HepG2 (cell line): ENCODE results near the gene ZNF586. TPM values are rescaled to one million over a fixed set of nuclear protein-coding genes. Genes with fewer than 3 reads are reported as not detected.

Source experiments
- ATAC-seq: fragments of 200-7000 bp; cut with Tn5 transposase; 3 replicates; pipeline ENCODE4 v1.9.1; 2020; ENCODE audit warnings: mild to moderate bottlenecking, moderate library complexity
- BruUV-seq: library from RNA; stranded (reverse); fragments of 400-500 nt; replicated peaks from 2 replicates; lab custom pipeline; 2021; lab: Mats Ljungman, UMichigan
- CTCF ChIA-PET: fragments of 300-600 bp; formaldehyde crosslinking; extraction: SDS; loops from one replicate; lab custom pipeline; 2021; ENCODE audit warnings: low total read pairs, inconsistent platforms, low intra/inter-chr PET ratio; lab: Yijun Ruan, JAX
- POLR2A ChIA-PET: fragments of 350-600 bp; sonication (Branson Sonifier 250); formaldehyde crosslinking; loops from one replicate; lab custom pipeline; 2020; ENCODE audit warnings: antibody characterized with exemption, inconsistent platforms; lab: Yijun Ruan, JAX
- DNase-seq: peaks from one replicate; pipeline ENCODE4 v3.0.0-alpha.2; 2015; ENCODE audit warnings: low spot score
- FAIRE-seq: peaks from 3 replicates; lab custom pipeline; 2011; peaks lifted over from hg19 to GRCh38; lab: Jason Lieb, UNC
- H2AFZ ChIP-seq: one replicate; pipeline ENCODE4 v1.6.1; 2011; ENCODE audit warnings: low read length, inconsistent platforms
- H3K27ac ChIP-seq: fragments of 300-600 bp; 3 replicates; pipeline ENCODE4 v1.8.0; 2011; ENCODE audit warnings: mixed run types, mild to moderate bottlenecking, mixed read lengths, low read length, inconsistent platforms; ENCODE audit not compliant: insufficient read depth; ENCODE audit errors: extremely low read length
- H3K27me3 ChIP-seq, 2 experiments: fragments of 200-600 bp in 1 of 2; 2 replicates in 1 of 2; 3 replicates in 1 of 2; pipeline versions ENCODE4 v1.6.0 to v1.8.0; 2011; ENCODE audit warnings: low read length in 2 of 2, mild to moderate bottlenecking in 2 of 2, moderate library complexity in 2 of 2, inconsistent platforms in 1 of 2; ENCODE audit not compliant: insufficient read depth in 2 of 2, control insufficient read depth in 1 of 2
- H3K36me3 ChIP-seq, 2 experiments: fragments of 200-600 bp in 1 of 2; replicated peaks in 1 of 2; 2 replicates in 1 of 2; 3 replicates in 1 of 2; pipeline versions ENCODE4 v1.5.1 to v1.8.0; 2011; ENCODE audit warnings: low read length in 2 of 2, inconsistent platforms in 1 of 2; ENCODE audit not compliant: insufficient read depth in 2 of 2, control insufficient read depth in 1 of 2
- H3K4me1 ChIP-seq: 2 replicates; pipeline ENCODE4 v1.5.1; 2012; ENCODE audit warnings: low read length, inconsistent platforms; ENCODE audit not compliant: insufficient read depth
- H3K4me2 ChIP-seq: 2 replicates; pipeline ENCODE4 v1.6.0; 2011; ENCODE audit warnings: low read depth, low read length, inconsistent platforms
- H3K4me3 ChIP-seq, 3 experiments: fragments of 200-600 bp in 1 of 3; sonication (generic), shearing (Covaris generic) in 1 of 3; replicated peaks in 1 of 3; 2 replicates each; pipeline ENCODE4 v1.5.1; 2011 to 2016; ENCODE audit warnings: low read length in 3 of 3, inconsistent platforms in 2 of 3, low read depth in 2 of 3, mild to moderate bottlenecking in 2 of 3, control low read depth in 1 of 3, mixed read lengths in 1 of 3; ENCODE audit not compliant: insufficient read depth in 1 of 3
- H3K79me2 ChIP-seq: one replicate; pipeline ENCODE4 v1.6.1; 2011; ENCODE audit warnings: low read length, inconsistent platforms; ENCODE audit not compliant: insufficient read depth
- H3K9ac ChIP-seq: 2 replicates; pipeline ENCODE4 v1.6.0; 2011; ENCODE audit warnings: mild to moderate bottlenecking, low read depth, low read length, inconsistent platforms; ENCODE audit not compliant: insufficient read depth
- H3K9me3 ChIP-seq: 2 replicates; pipeline ENCODE4 v1.5.1; 2012; ENCODE audit warnings: mild to moderate bottlenecking, low read length
- H4K20me1 ChIP-seq: 2 replicates; pipeline ENCODE4 v1.6.0; 2011; ENCODE audit warnings: inconsistent platforms, mild to moderate bottlenecking, low read length, moderate library complexity; ENCODE audit not compliant: insufficient read depth
- ATF5 ChIP-seq: sonication (generic); formaldehyde crosslinking; IDR thresholded peaks from 2 replicates; pipeline ENCODE4 v1.4.0; 2020; ENCODE audit warnings: mild to moderate bottlenecking, low read depth, missing genetic modification reagents
- GATAD2A ChIP-seq: IDR thresholded peaks from 2 replicates; pipeline ENCODE4 v1.6.1; 2016
- HIVEP1 ChIP-seq: sonication (generic); formaldehyde crosslinking; IDR thresholded peaks from 2 replicates; pipeline ENCODE4 v1.4.0; 2020; ENCODE audit warnings: mild to moderate bottlenecking, missing genetic modification reagents
- ISX ChIP-seq: sonication (generic); formaldehyde crosslinking; conservative IDR thresholded peaks from 2 replicates; pipeline ENCODE4 v1.5.0; 2020; ENCODE audit warnings: missing genetic modification reagents
- NKX3-1 ChIP-seq: sonication (generic); formaldehyde crosslinking; IDR thresholded peaks from 2 replicates; pipeline ENCODE4 v1.5.0; 2020; ENCODE audit warnings: missing genetic modification reagents
- RAD21 ChIP-seq: fragments of 450-650 bp; formaldehyde crosslinking; IDR thresholded peaks from 2 replicates; pipeline ENCODE4 v1.5.0; 2020; ENCODE audit warnings: mild to moderate bottlenecking
- RXRB ChIP-seq: IDR thresholded peaks from 2 replicates; pipeline ENCODE4 v1.6.1; 2016; ENCODE audit warnings: borderline replicate concordance, missing genetic modification reagents, missing compliant biosample characterization
- UBTF ChIP-seq: sonication (generic); formaldehyde crosslinking; IDR thresholded peaks from 2 replicates; pipeline ENCODE4 v1.4.0; 2020; ENCODE audit warnings: mild to moderate bottlenecking, missing genetic modification reagents
- ZNF296 ChIP-seq: sonication (generic); formaldehyde crosslinking; conservative IDR thresholded peaks from 2 replicates; pipeline ENCODE4 v1.5.0; 2020; ENCODE audit warnings: mild to moderate bottlenecking, missing genetic modification reagents
- ZNF687 ChIP-seq: sonication (generic); formaldehyde crosslinking; IDR thresholded peaks from 2 replicates; pipeline ENCODE4 v1.5.1; 2020; ENCODE audit warnings: mild to moderate bottlenecking, missing genetic modification reagents, moderate library complexity
- WGBS: methylation state at CpG from one replicate; pipeline ENCODE4 v1.1.6; 2017; ENCODE audit warnings: low lambda C conversion rate; 5-methylcytosine and 5-hydroxymethylcytosine counted together
- in situ Hi-C: cut with HindIII; loops from 2 replicates; pipeline ENCODE4 v1.10.0; 2017; ENCODE audit warnings: low pct_unique_long_range_greater_than_20kb; ENCODE audit not compliant: extremely low pct_ligation_motif_present
- intact Hi-C: fragments of 100-400 bp; cut with micrococcal nuclease; formaldehyde crosslinking; loops from one replicate; pipeline ENCODE4 v1.10.0; 2022; ENCODE audit not compliant: unreplicated experiment
- polyA plus RNA-seq, 8 experiments: library from polyadenylated mRNA; depleted of rRNA in 3 of 8; stranded (reverse) in 7 of 8; unstranded in 1 of 8; fragments of >200 nt; fragmentation: Illumina TruSeq in 4 of 8; extraction: Trizol in 4 of 8; gene quantifications; 2 replicates each; pipeline versions ENCODE4 v1.2.1 to v1.2.3, GENCODE V29; 2011 to 2016; ENCODE audit warnings: low read depth in 4 of 8, missing spikeins in 1 of 8, mixed read lengths in 1 of 8; ENCODE audit not compliant: insufficient read depth in 1 of 8
- total RNA-seq, 5 experiments: library from RNA; depleted of rRNA; stranded (reverse); fragments of >200 nt; fragmentation: Illumina TruSeq; extraction: Trizol; gene quantifications; 2 replicates each; pipeline ENCODE4 v1.2.3, GENCODE V29; 2016; ENCODE audit warnings: low read depth in 1 of 5

The ZNF586 gene
- total and polyA plus RNA-seq, 2 of the 13 experiments (the other 11 are each of a cell fraction or from before 2014, with no cell fraction given): 0.50 to 3.4 TPM

- H3K9ac ChIP-seq: no peak overlapping the region
- FAIRE-seq (no peak), DNase-seq (no peak), ATAC-seq (no peak)
- H2AFZ ChIP-seq: no peak overlapping the region
- H3K4me2 ChIP-seq: no peak overlapping the region
- in situ Hi-C loops: no loop called here
- no peak for TF ChIP-seq ATF5 (CRISPR knock-in tag)
- no peak for TF ChIP-seq ZNF296 (CRISPR knock-in tag)
- no peak for TF ChIP-seq NKX3-1 (CRISPR knock-in tag)
- TF ChIP-seq ZNF687 (CRISPR knock-in tag): no peak
- no peak for TF ChIP-seq ISX (CRISPR knock-in tag)
- no peak for TF ChIP-seq RXRB (CRISPR knock-in tag)
- no peak for TF ChIP-seq RAD21
- no peak for TF ChIP-seq UBTF
- TF ChIP-seq GATAD2A (CRISPR knock-in tag): no peak
- TF ChIP-seq HIVEP1 (CRISPR knock-in tag): no peak
- BruUV-seq: no TSS peak
- no peaks in the 10 kb centered on the region; a peak in 1 of 5 replicates for H3K27me3 ChIP-seq
- peaks cover 42% of the 10 kb centered on the region for H3K79me2 ChIP-seq
- ChIA-PET CTCF (no interaction called here), POLR2A (no interaction called here)
- peaks cover 54% of the 10 kb centered on the region for H3K4me1 ChIP-seq
- no peaks in the 10 kb centered on the region for H3K9me3 ChIP-seq
- intact Hi-C loops: loop anchor here (2.0 kb wide), 1 partner anchor 71 kb away; the partner anchor contains the start of gene ZNF776
- no peak overlapping the region for H3K4me3 ChIP-seq
- WGBS: 95% methylated on average over 14 of the region's 14 CpGs
- peaks cover 0 to 3% of the 10 kb centered on the region in 2 experiments; a peak in 2 of 5 replicates for H3K36me3 ChIP-seq
- H4K20me1 ChIP-seq: 0 out of 2 replicates have a peak, but pooled peaks cover 3% of the 10 kb centered on the region
- H3K27ac ChIP-seq: no peak overlapping the region
These were observed 48.5 kb downstream of the ZNF586 start for GRCh38 chr19:57817976-57818375.
